H1 (cell line): ENCODE measurements around the gene ARHGAP21. TPM values are rescaled to one million over a fixed set of nuclear protein-coding genes. Genes with fewer than 3 reads are reported as not detected.

Experiments
- CTCF ChIA-PET: fragments of 300-600 bp; sonication (Branson Sonifier 250); formaldehyde crosslinking; loops from one replicate; lab custom pipeline; 2021; ENCODE audit not compliant: partially characterized antibody; lab: Charles Lee
- POLR2A ChIA-PET: fragments of 300-600 bp; sonication (Branson Sonifier 250); formaldehyde crosslinking; loops from one replicate; lab custom pipeline; 2021; ENCODE audit warnings: inconsistent platforms; ENCODE audit not compliant: partially characterized antibody; lab: Charles Lee
- DNase-seq, 2 experiments: peaks; one replicate each; pipeline versions ENCODE4 v3.0.0 to v3.0.0-alpha.2; 2010 to 2022; ENCODE audit warnings: low spot score in 2 of 2, low read depth in 1 of 2, mixed read lengths in 1 of 2
- FAIRE-seq: peaks from 2 replicates; lab custom pipeline; 2011; peaks lifted over from hg19 to GRCh38; lab: Jason Lieb, UNC
- H2AFZ ChIP-seq: 2 replicates; pipeline ENCODE4 v1.8.1; 2012; ENCODE audit warnings: low read length, inconsistent platforms
- H2AK5ac ChIP-seq: 2 replicates; pipeline ENCODE4 v1.6.1; 2013; ENCODE audit warnings: low read depth, low read length
- H2BK120ac ChIP-seq: replicated peaks from 2 replicates; pipeline ENCODE3; 2013; ENCODE audit warnings: low read depth, low read length, inconsistent platforms
- H2BK12ac ChIP-seq: 2 replicates; pipeline ENCODE4 v1.6.1; 2013; ENCODE audit warnings: low read depth, low read length
- H2BK15ac ChIP-seq: 2 replicates; pipeline ENCODE4 v1.6.1; 2013; ENCODE audit warnings: low read length
- H2BK20ac ChIP-seq: 2 replicates; pipeline ENCODE4 v1.6.1; 2013; ENCODE audit warnings: low read length
- H2BK5ac ChIP-seq: 2 replicates; pipeline ENCODE4 v1.6.1; 2013; ENCODE audit warnings: low read depth, low read length
- H3K14ac ChIP-seq: 2 replicates; pipeline ENCODE4 v1.6.1; 2013; ENCODE audit warnings: inconsistent platforms; ENCODE audit not compliant: insufficient read length
- H3K18ac ChIP-seq: 2 replicates; pipeline ENCODE4 v1.6.1; 2013; ENCODE audit warnings: low read length; ENCODE audit errors: extremely low read depth
- H3K23ac ChIP-seq: 2 replicates; pipeline ENCODE4 v1.6.1; 2013; ENCODE audit warnings: inconsistent platforms; ENCODE audit not compliant: insufficient read length
- H3K23me2 ChIP-seq: 2 replicates; pipeline ENCODE4 v1.6.1; 2013; ENCODE audit warnings: low read depth, low read length
- H3K27ac ChIP-seq: 2 replicates; pipeline ENCODE4 v1.6.1; 2011; ENCODE audit warnings: low read depth, low read length, inconsistent platforms
- H3K27me3 ChIP-seq, 4 experiments: replicated peaks in 1 of 4; 1 replicate in 1 of 4; 2 replicates in 3 of 4; pipeline versions ENCODE4 v1.6.1 to v1.8.1; 2011 to 2013; ENCODE audit warnings: low read length in 3 of 4, mild to moderate bottlenecking in 3 of 4, inconsistent platforms in 2 of 4, mixed read lengths in 2 of 4, moderate library complexity in 1 of 4; ENCODE audit not compliant: control insufficient read depth in 3 of 4, insufficient read depth in 3 of 4; ENCODE audit errors: extremely low read depth in 1 of 4
- H3K36me3 ChIP-seq, 4 experiments: 2 replicates each; pipeline versions ENCODE4 v1.6.1 to v1.8.1; 2011 to 2013; ENCODE audit warnings: mild to moderate bottlenecking in 4 of 4, low read length in 3 of 4, moderate library complexity in 2 of 4, control low read depth in 1 of 4, inconsistent platforms in 1 of 4; ENCODE audit not compliant: insufficient read depth in 4 of 4, control insufficient read depth in 2 of 4
- H3K4ac ChIP-seq: replicated peaks from 2 replicates; pipeline ENCODE3; 2013; ENCODE audit warnings: low read length, low read depth, mixed read lengths, inconsistent platforms; ENCODE audit not compliant: insufficient read length
- H3K4me1 ChIP-seq, 4 experiments: replicated peaks in 1 of 4; 1 replicate in 1 of 4; 2 replicates in 3 of 4; pipeline versions ENCODE4 v1.6.1 to v1.8.1; 2011 to 2013; ENCODE audit warnings: low read length in 3 of 4, inconsistent platforms in 2 of 4, mixed read lengths in 1 of 4; ENCODE audit not compliant: insufficient read depth in 4 of 4, control insufficient read depth in 3 of 4
- H3K4me2 ChIP-seq, 2 experiments: 2 replicates each; pipeline versions ENCODE4 v1.6.1 to v1.8.1; 2011 to 2013; ENCODE audit warnings: low read depth in 2 of 2, low read length in 2 of 2, control low read depth in 1 of 2, inconsistent platforms in 1 of 2, mild to moderate bottlenecking in 1 of 2; ENCODE audit not compliant: insufficient read depth in 1 of 2
- H3K4me3 ChIP-seq, 4 experiments: fragments of 200-600, 300-600 bp in 1 of 4; sonication (generic), shearing (Covaris generic), sonication (Bioruptor Twin) in 1 of 4; 2 replicates each; pipeline versions ENCODE4 v1.5.1 to v1.8.1; 2011 to 2016; ENCODE audit warnings: low read length in 4 of 4, low read depth in 3 of 4, control low read depth in 2 of 4, inconsistent platforms in 2 of 4, mild to moderate bottlenecking in 2 of 4, mixed read lengths in 1 of 4, moderate library complexity in 1 of 4; ENCODE audit not compliant: insufficient read depth in 2 of 4; ENCODE audit errors: extremely low read depth in 1 of 4
- H3K56ac ChIP-seq: replicated peaks from 2 replicates; pipeline ENCODE3; 2013; ENCODE audit warnings: low read depth, mild to moderate bottlenecking, mixed read lengths, low read length, inconsistent platforms; ENCODE audit not compliant: insufficient read length
- H3K79me1 ChIP-seq: 2 replicates; pipeline ENCODE4 v1.6.1; 2013; ENCODE audit warnings: low read depth, low read length, control low read depth
- H3K79me2 ChIP-seq, 2 experiments: 2 replicates each; pipeline versions ENCODE4 v1.6.1 to v1.8.1; 2012 to 2013; ENCODE audit warnings: low read length in 2 of 2, mild to moderate bottlenecking in 2 of 2, inconsistent platforms in 1 of 2; ENCODE audit not compliant: insufficient read depth in 2 of 2, control insufficient read depth in 1 of 2
- H3K9ac ChIP-seq, 4 experiments: replicated peaks in 1 of 4; 1 replicate in 1 of 4; 2 replicates in 3 of 4; pipeline versions ENCODE4 v1.6.1 to v1.8.1; 2011 to 2013; ENCODE audit warnings: low read depth in 3 of 4, low read length in 3 of 4, control low read depth in 2 of 4, mild to moderate bottlenecking in 2 of 4, moderate library complexity in 2 of 4, inconsistent platforms in 1 of 4; ENCODE audit errors: extremely low read depth in 1 of 4
- H3K9me3 ChIP-seq, 2 experiments: 2 replicates each; pipeline versions ENCODE4 v1.6.1 to v1.8.1; 2012 to 2013; ENCODE audit warnings: mild to moderate bottlenecking in 2 of 2, moderate library complexity in 2 of 2, control low read depth in 1 of 2, inconsistent platforms in 1 of 2, low read depth in 1 of 2, low read length in 1 of 2, mixed read lengths in 1 of 2; ENCODE audit not compliant: insufficient read depth in 2 of 2
- H4K20me1 ChIP-seq, 2 experiments: replicated peaks in 1 of 2; 2 replicates each; pipeline versions ENCODE3 to v1.8.1; 2011 to 2013; ENCODE audit warnings: inconsistent platforms in 2 of 2, low read length in 2 of 2, mild to moderate bottlenecking in 1 of 2; ENCODE audit not compliant: insufficient read depth in 2 of 2, control insufficient read depth in 1 of 2
- H4K5ac ChIP-seq: 2 replicates; pipeline ENCODE4 v1.6.1; 2013; ENCODE audit warnings: low read length, low read depth, mixed read lengths, inconsistent platforms; ENCODE audit not compliant: insufficient read length
- H4K8ac ChIP-seq: 2 replicates; pipeline ENCODE4 v1.8.0; 2013; ENCODE audit warnings: mild to moderate bottlenecking, moderate library complexity, low read length, inconsistent platforms; ENCODE audit not compliant: insufficient read depth; ENCODE audit errors: extremely low read depth
- H4K91ac ChIP-seq: replicated peaks from 2 replicates; pipeline ENCODE3; 2013; ENCODE audit warnings: low read length, mixed read lengths, inconsistent platforms; ENCODE audit not compliant: insufficient read length
- CEBPB ChIP-seq: IDR thresholded peaks from 2 replicates; pipeline ENCODE4 v1.6.1; 2012; ENCODE audit warnings: low read depth, low read length
- KDM1A ChIP-seq: fragments of 200-600, 300-600 bp; sonication (generic); IDR thresholded peaks from 2 replicates; pipeline ENCODE4 v1.7.1; 2016; ENCODE audit warnings: mild to moderate bottlenecking, low read length, borderline replicate concordance
- KDM4A ChIP-seq: IDR thresholded peaks from one replicate; pipeline ENCODE4 v1.7.1; 2012; ENCODE audit warnings: low read depth, mild to moderate bottlenecking, moderate library complexity, low read length, inconsistent platforms; ENCODE audit not compliant: severe bottlenecking
- RXRA ChIP-seq: IDR thresholded peaks from 2 replicates; pipeline ENCODE4 v1.6.1; 2011; ENCODE audit warnings: low read depth, mild to moderate bottlenecking, low read length, moderate library complexity; ENCODE audit not compliant: insufficient read depth
- TEAD4 ChIP-seq: IDR thresholded peaks from 2 replicates; pipeline ENCODE4 v1.6.1; 2012; ENCODE audit warnings: low read depth, low read length, inconsistent platforms, mixed read lengths
- ZNF274 ChIP-seq: IDR thresholded peaks from 2 replicates; pipeline ENCODE4 v1.7.0; 2012; ENCODE audit warnings: low read length, borderline replicate concordance; ENCODE audit errors: extremely low read depth
- WGBS, 2 experiments: shearing (Covaris generic) in 1 of 2; methylation state at CpG; one replicate each; pipeline versions ENCODE4 v1.1.6 to v1.1.7; 2013 to 2015; ENCODE audit warnings: low lambda C conversion rate in 2 of 2, mixed read lengths in 2 of 2, inconsistent platforms in 1 of 2, low coverage in 1 of 2, missing lambda C conversion rate in 1 of 2; ENCODE audit not compliant: insufficient replicate concordance in 2 of 2, insufficient coverage in 1 of 2, insufficient read length in 1 of 2; ENCODE audit errors: extremely low coverage in 1 of 2, missing lambda C conversion rate in 1 of 2; 5-methylcytosine and 5-hydroxymethylcytosine counted together
- polyA plus RNA-seq, 7 experiments: library from polyadenylated mRNA; depleted of rRNA in 3 of 7; stranded (reverse) in 5 of 7; unstranded in 2 of 7; fragments of >200 nt in 5 of 7; fragments of 200-250 nt in 2 of 7; gene quantifications; 1 replicate in 5 of 7; 2 replicates in 1 of 7; 4 replicates in 1 of 7; pipeline versions ENCODE4 v1.2.1 to v1.2.3, GENCODE V29; 2011 to 2013; ENCODE audit warnings: missing spikeins in 2 of 7, mixed read lengths in 2 of 7
- total RNA-seq: library from RNA; stranded (reverse); fragmentation: NEBNext Ultra II Directional; extraction: Animal tissue kit (Norgen Biotek cat#: 25700); gene quantifications from 2 replicates; pipeline ENCODE4 v1.2.1, GENCODE V29; 2021
- TF ChIP-seq, protein P1 (sequence below): IDR thresholded peaks from 2 replicates; pipeline ENCODE4 v1.6.1; 2011; ENCODE audit warnings: low read length, improper control_type of control experiment
- TF ChIP-seq, protein P2 (sequence below): IDR thresholded peaks from 2 replicates; pipeline ENCODE4 v1.6.1; 2012; ENCODE audit warnings: inconsistent platforms

The ARHGAP21 gene
- total and polyA plus RNA-seq, 2 of the 8 experiments (the other 6 are each of a cell fraction or from before 2014, with no cell fraction given): 14.4 to 35.3 TPM

DNA sequence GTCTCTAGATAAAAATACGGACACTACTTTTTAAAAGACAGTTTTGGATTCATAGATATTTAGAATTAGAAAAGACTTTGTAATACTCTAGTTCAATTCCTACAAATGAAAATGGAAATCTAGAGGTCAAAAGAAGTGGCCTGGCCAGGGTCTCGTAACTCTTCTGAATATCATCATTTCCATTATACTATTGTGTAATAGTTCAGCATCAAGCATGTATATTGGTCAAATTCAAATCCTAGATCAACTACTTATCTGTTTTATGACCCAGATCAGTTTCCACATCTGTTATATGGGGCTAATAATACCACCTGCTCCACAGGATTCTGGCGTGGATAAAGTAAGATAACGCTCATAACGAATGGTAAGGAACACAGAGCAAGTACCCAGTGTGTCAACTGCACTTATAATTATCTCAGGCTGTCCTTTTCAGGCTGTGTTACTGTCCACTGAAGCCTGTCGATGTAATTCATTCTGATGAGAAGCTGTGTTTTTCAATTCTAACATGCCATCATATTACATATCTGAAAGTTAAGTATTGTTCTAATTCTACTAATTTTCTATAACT, 54.3 kb downstream of the ARHGAP21 start:
- H2BK20ac ChIP-seq: no peak overlapping the region
- POLR2A ChIA-PET: no interaction called here
- no peak overlapping the region for H4K91ac ChIP-seq
- no peak overlapping the region for H2BK5ac ChIP-seq
- H3K27me3 ChIP-seq: no peaks in the 10 kb centered on the region
- H3K4me3 ChIP-seq: no peak overlapping the region
- no peak overlapping the region for H3K18ac ChIP-seq
- H4K8ac ChIP-seq: no peak overlapping the region
- no peak overlapping the region for H2BK15ac ChIP-seq
- H3K4me1 ChIP-seq: no peaks in the 10 kb centered on the region
- no peak overlapping the region for H4K5ac ChIP-seq
- CTCF ChIA-PET: no interaction called here
- H2AFZ ChIP-seq: no peak overlapping the region
- TF ChIP-seq, protein P1, sequence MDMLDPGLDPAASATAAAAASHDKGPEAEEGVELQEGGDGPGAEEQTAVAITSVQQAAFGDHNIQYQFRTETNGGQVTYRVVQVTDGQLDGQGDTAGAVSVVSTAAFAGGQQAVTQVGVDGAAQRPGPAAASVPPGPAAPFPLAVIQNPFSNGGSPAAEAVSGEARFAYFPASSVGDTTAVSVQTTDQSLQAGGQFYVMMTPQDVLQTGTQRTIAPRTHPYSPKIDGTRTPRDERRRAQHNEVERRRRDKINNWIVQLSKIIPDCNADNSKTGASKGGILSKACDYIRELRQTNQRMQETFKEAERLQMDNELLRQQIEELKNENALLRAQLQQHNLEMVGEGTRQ: no peak
- TF ChIP-seq KDM1A (no peak), KDM4A (no peak), RXRA (no peak), ZNF274 (no peak), TEAD4 (no peak), CEBPB (no peak)
- TF ChIP-seq, protein P2, sequence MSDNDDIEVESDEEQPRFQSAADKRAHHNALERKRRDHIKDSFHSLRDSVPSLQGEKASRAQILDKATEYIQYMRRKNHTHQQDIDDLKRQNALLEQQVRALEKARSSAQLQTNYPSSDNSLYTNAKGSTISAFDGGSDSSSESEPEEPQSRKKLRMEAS: no peak
- TF ChIP-seq, all 59 proteins: peak for 0
- no peaks in the 10 kb centered on the region for H4K20me1 ChIP-seq
- no peak overlapping the region for H3K9ac ChIP-seq
- DNase-seq (no peak), FAIRE-seq (no peak)
- no peak overlapping the region for H3K23ac ChIP-seq
- no peaks in the 10 kb centered on the region for H3K79me1 ChIP-seq
- no peaks in the 10 kb centered on the region for H3K9me3 ChIP-seq
- 94% methylated on average over 6 of the region's 6 CpGs; no CpG with 5 or more reads in 1 of the 2 experiments for WGBS, 2 experiments
- no peak overlapping the region for H3K4me2 ChIP-seq
- no peak overlapping the region for H3K14ac ChIP-seq
- H3K23me2 ChIP-seq: no peaks in the 10 kb centered on the region; the same call in 1 of the 2 replicates
- no peak overlapping the region for H2BK120ac ChIP-seq
- no peak overlapping the region for H3K27ac ChIP-seq
- no peaks in the 10 kb centered on the region for H3K36me3 ChIP-seq
- H2BK12ac ChIP-seq: no peak overlapping the region
- H3K56ac ChIP-seq: no peak overlapping the region
- H3K4ac ChIP-seq: no peak overlapping the region
- H2AK5ac ChIP-seq: no peak overlapping the region
- no peaks in the 10 kb centered on the region; a peak in 2 of 4 replicates for H3K79me2 ChIP-seq
